ENCODE data around the gene SLC29A3.
"Not testable (repeated sequence)": the region's sequence is repeated elsewhere in the genome, so short reads cannot be mapped to it uniquely, and the experiment has no call there.

Gene SLC29A3

DNA sequence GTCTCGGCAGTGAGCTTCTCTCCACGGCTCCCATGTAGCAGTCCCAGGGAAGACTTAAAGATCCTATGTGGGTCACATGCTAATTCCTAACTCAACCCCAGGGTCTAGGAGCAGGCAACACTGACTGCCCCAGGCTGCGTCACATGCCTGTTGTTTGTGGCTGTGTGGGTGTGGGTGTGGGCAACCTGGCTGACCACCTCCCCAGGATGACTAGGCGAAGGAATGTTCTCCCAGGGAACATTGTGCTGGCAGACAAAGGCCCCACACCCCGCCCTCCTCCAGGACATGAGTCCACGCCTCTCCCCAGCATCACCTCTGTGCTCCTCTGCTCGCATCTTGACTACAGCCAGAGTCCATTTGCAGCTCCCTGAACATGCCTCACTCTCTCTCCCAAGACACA lies 30.3 kb downstream of the SLC29A3 start:
- DNase-seq: no peak

DNA sequence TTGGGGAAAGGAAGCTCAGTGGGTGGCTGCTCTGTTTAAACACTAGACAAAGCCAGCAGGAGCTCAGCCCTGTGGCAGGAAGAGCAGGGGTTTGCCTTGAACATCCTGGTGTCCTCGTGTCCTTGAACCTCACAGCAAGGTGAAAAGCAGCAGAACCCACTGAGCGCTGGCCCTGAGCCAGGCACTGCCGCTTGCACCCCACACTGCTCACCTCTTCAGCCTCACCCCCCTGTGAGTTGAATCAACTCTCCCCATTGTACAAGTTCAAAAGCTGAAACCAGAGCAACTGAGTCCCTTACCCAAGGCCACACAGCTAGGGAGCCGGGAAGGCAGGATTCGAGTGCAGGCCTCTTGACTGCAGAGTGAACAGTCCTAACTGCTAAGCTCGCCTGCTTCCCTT lies 32.0 kb downstream of the SLC29A3 start:
- DNase-seq: no peak

DNA sequence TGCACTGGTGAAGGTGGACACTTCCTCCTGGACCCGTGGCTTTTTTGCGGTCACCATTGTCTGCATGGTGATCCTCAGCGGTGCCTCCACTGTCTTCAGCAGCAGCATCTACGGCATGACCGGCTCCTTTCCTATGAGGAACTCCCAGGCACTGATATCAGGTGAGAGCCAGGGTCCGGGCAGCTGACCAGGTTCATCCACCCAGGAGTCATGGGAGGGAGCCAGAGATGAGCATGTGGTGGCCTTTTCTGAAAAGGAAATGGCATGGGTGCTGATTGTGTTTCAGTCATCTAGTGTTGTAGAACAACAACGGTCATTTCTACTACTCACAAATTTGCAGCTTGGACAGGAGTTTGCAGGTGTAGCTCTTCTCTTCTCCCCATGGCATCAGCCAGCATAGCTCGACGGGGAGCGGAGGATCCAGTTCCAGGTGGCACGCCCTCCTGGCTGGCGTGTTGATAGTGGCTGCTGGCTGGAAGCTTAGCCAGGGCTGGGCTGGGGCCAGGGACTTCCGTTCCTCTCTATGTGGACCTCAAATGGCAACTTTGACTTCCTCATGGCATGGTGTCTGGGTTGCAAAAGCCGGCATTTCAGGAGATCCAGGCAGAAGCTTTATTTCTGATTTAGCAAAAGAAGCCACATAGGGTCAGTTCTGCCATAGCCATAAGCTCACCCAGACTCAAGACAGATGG lies 32.7 kb downstream of the SLC29A3 start:
- DNase-seq: no peak

DNA sequence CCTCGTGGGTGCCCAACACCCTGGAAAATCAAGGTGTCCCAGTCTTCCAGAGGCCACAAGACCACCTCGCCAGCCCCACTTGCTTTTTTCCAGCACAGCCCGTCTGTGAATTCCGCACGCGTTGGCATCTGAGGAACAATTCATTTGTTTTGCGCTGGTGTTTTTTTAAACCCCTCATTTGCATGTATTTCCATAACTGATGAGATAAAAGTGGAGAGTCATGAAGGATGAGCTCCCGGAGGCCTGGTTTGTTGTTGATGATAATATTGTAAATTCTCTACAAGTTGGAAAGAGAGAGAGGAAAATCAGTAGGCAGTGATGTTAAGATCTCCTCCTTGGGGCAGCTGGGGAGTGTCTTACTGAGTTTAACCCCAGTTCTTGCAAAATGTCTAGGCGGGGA lies 34.6 kb downstream of the SLC29A3 start:
- no peak for DNase-seq

DNA sequence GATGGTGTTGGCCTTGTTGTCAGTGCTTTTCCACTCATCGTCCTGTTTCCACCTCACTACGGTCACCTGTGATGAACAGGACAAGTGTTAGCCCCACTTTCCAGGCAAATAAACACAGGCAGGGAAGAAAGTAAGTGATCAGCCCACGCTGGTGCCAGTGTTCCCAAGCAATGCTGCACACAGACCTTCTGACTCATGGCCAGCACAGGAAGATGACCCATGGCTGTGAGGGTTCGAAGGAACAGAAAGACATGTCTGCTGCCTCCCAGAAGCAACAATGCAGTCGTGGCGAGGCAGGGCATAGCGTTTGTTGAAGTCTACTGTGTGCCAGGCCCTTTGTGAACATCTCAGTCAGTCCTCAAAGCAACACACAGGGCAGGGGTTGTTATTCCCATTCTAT lies 35.7 kb downstream of the SLC29A3 start:
- DNase-seq: no peak

DNA sequence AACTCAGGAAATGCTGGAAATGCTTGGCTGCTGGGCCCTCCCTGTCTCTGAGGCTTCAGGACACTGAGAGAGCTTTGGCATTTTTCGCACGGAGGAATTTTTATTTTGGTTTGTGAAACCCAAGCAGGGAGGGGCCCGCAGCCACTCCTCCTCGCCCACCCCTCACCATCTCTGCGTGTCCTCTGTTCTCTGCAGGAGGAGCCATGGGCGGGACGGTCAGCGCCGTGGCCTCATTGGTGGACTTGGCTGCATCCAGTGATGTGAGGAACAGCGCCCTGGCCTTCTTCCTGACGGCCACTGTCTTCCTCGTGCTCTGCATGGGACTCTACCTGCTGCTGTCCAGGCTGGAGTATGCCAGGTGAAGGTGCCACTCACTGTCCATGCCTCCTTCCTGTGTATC lies 36.8 kb downstream of the SLC29A3 start:
- no peak for DNase-seq

DNA sequence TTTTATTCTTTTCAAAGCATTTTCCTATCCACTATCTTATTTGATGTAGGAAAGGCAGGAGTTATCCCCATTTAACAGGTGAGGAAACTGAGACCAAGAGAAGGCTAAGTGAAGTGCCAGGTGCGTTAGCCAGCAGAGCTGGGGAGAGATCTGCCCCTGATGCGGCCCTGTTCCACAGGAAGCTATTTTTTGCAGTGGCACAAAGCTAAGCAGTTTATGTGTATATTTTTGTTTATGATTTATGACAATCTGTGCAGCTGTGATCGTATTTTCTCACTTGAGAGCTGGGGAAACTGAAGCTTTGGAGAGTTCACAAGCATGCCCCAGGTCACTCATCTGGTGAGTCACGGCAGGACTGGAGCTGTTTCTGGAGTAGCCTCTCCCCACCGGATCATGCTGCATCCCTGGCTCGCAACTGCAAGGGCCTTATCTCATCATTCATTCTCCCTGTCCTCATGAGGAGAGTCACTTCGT lies 38.8 kb downstream of the SLC29A3 start:
- no peak for DNase-seq

DNA sequence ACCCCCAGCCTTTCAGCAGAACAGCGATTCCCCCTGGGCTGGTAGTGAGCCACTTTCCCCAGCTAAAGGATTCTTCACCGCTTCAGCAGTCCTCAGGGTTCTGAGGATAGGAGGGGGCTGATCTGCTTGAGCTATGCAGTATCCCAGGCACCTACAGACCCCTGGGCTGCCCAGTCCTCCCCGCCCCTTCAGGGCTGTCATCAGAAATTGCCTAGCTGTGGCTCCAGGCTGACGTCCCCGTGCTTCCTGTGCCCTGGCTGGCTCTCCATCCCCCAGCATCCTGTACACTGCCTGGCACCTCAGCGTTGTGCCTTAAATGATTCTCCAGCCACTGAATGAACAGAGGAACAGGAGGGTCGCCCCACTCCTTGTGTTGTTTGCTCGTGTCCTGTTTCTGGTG lies 39.2 kb downstream of the SLC29A3 start:
- no peak for DNase-seq

DNA sequence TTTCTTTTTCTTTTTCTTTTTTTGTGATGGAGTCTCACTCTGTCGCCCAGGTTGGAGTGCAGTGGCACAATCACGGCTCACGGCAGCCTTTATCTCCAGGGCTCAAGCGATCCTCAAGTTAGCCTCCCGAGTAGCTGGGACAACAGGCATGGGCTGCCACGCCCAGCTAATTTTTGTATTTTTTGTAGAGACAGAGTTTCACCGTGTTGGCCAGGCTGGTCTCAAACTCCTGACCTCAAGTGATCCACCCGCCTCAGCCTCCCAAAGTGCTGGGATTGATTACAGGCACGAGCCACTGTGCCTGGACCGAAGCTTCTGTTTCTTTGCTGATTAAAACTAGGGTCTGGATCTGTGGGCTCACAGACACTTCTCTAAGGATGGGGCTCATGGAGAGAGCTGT lies 39.8 kb downstream of the SLC29A3 start:
- not testable (repeated sequence) for DNase-seq

DNA sequence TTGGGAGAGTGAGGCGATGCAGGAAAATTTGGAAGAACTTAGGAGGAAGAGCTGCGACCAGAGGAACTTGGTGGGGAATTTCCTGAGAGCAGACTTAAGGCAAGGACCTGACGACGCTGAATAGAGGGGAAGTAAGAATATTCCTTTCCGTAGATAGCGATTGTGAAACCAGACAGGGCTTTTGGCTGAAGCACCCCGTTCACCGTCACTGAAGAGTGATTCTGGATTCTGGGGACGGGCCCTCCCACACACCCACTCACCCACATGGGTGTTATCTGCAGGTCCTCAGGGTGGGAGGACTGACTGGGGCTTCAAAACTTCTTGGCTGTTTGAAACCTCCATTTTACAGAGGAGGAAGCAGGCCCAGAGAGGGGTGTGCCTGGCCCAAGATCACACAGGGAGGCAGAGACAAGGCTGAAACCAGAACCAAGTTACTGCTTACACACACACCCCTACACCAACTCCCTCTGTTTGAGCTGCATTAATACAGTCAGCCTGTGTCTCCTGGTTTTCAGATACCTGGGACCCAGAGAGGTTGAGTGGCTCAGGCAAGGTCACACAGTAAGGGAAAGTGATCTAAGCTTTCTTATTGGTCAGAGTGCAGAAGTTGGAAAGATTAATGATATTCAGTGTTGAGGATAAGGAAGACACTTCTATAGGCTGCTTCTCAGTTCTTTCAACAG lies 40.4 kb downstream of the SLC29A3 start:
- DNase-seq: no peak

DNA sequence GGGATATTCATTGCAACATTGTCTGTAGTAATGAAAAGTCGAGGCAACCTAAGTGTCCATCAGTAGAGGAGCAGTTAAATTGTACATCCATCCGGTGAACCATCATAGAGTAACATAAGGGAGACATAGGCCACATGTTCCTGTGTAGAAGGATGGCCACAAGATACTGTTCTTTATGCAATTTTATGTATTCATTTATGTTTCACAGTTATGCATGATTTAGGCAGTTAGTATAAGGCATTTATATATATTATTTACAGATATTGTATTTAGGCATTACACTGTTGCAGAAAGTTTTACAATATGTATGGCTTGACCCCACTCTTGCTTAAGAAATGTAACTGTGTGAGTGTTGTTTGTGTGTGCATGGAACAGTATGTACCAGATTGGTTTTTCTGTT lies 41.7 kb downstream of the SLC29A3 start:
- no peak for DNase-seq

DNA sequence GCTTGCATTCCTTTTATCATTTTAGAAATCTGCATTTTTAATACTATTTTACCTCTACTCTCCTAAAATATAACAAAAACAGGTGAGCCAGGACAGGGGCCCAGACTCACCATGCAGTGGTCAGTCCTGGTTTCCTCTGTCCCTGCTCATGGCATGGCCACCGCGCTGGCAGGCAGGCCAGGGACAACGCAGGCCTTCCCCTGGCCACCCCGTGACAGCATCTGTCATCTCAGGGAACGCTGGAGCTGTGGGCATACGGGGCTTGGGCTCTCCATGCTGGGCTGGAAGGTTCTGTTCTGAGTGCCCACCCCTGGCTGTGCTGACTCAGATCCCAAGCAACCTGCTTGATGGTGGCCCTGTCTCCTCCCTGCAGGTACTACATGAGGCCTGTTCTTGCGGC lies 42.5 kb downstream of the SLC29A3 start:
- DNase-seq: no peak

DNA sequence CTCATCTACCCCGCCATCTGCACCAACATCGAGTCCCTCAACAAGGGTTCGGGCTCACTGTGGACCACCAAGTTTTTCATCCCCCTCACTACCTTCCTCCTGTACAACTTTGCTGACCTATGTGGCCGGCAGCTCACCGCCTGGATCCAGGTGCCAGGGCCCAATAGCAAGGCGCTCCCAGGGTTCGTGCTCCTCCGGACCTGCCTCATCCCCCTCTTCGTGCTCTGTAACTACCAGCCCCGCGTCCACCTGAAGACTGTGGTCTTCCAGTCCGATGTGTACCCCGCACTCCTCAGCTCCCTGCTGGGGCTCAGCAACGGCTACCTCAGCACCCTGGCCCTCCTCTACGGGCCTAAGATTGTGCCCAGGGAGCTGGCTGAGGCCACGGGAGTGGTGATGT lies 43.1 kb downstream of the SLC29A3 start:
- no peak for DNase-seq

DNA sequence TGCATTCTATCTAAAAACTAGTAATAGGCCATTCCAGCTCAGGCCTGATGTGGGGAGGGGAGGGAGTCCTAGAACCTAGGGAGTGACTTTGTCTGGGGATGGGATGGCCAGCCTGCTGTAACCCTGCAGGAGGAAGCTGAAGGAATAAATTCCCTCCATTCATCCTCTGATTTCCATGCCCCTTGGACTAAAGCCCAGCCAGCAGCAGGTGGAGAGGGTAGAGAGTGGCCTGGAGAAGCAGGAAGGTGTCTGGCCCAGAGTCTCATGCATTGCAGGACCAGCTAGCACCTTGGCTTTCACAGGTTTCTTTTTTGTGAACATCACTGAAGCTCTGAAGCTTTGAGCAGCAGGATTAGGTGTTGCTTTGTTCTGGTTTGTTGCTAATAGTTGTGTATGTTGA lies 44.9 kb downstream of the SLC29A3 start:
- DNase-seq: peak; percentile 83

DNA sequence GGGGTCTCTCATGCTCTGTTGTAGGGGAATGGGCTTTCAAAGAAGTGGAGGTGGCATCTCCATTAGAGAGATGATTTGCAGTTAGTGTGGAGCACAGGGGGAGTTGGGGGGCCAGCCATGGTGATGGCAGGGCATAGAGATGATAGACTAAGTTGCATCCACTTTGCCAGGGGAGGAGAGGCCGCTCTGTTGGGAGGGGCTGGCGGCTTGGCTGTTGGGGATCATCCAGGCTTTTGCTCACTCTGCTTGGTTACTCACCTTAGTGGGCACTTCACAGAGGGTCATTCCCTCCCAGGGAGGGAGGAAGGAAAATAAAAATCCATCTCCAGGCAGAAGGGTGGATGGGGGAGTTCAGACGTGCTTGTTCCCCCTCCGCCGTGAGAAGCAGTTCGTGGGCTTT lies 46.3 kb downstream of the SLC29A3 start:
- no peak for DNase-seq

DNA sequence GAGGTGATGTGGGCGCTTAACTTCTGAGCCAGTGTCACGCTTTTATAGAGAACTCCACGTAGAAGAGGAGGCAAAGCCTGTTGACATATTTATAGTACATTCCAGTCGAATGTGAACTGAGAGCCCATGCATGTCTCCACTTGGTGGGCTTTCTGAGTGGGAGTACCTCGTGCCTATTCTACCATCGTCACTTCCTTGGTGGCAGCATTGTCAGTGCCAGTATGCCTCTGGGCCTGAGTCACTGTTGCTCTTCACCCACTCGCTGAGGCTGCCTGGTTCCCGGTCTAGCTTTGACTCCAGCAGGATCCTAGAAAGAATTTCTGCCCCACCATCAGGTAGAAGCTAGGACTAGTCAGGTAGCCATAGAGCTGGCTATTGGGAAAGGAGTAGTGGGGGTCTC lies 47.6 kb downstream of the SLC29A3 start:
- no peak for DNase-seq

DNA sequence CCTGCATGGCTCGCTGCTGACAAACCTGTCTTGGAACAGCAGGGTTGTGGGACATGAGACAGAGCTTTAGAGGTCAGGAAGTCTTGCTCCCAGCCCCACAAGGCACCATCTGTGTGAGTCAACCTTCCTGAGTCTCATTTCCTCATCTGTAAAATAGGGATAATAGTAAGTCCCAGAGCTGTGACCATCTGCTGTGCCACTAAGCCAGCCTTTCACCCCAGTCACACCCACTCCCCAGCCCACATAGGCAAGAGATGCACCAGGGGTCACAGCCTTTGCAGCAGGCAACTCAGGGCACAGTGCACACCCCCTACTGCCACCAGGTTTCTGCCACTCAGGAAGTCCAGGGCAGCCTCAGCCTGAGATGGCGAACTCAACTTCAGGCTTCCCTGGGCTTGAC lies 48.2 kb downstream of the SLC29A3 start:
- no peak for DNase-seq

DNA sequence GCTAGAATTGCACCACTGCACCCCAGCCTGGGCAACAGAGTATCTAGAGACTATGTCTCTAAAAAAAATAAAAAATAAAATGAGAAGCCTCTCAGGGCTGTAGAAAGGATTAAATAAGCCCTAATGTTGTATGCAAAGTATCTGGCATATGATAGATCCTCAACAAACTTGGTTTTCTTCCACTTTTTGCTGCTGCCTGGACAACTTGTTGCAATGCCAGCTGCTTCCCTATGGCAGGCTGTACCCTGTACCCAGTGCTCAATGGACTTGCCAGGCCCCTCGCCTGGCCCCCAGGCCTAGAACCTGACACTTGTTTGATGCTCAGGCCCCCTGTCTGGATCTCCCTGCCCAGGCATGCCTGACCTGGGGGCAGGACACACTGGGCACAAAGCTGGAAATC lies 49.1 kb downstream of the SLC29A3 start:
- no peak for DNase-seq

DNA sequence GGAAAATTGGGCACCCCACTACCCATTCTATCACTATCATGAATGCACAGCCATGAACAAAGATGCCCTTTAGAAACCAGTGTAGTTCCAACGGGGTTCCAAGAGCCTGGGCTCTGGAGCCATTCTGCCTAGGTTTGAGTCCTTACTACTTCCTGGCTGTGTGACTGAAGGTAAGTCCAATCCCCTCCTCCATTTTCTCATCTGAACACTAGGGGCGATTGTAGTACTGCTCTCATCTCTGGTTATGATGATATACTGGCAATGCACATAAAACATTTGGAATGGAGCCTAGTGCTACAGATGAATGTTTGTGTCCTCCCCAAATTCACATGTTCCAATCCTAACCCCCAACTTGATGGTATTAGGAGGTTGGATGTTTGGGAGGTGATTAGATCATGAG lies 49.6 kb downstream of the SLC29A3 start:
- no peak for DNase-seq

DNA sequence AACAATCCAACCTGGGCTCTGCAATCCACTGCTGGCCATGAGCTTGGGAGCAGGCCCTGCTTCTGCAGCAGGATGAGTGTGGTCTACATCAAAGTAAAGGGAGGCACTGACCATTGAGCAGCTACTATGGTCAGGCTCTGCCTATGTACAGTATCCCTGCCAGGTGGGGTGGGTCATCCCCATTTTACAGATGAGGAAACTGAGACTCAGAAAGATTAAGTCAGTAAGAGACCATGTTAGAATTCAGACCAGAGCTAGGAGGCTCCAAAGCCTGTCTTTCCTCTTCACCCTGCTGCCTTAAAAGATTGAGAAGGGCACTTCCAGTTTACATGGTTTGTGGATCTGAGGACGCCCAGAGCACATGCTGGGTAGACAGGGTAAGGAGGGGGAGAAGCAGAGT lies 50.5 kb downstream of the SLC29A3 start:
- no peak for DNase-seq

DNA sequence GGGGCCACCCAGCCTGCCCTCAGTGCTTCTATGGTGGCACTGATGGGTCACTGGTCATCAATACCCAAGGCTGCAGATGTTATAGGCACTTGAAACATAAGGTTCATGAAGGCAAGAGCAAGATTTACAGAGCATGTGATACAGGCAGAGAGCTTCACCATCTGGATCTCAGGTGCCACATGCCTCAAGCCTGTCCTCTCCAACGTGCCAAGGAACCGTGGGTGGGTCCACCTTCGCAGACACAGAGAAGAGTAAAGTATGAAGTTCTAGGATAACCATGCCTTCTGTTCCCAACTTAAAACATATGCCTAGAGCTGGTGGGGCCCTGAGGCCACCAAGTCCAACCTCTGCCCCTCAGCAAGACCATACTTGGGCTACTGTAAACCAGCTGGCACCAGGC lies 51.0 kb downstream of the SLC29A3 start:
- no peak for DNase-seq

DNA sequence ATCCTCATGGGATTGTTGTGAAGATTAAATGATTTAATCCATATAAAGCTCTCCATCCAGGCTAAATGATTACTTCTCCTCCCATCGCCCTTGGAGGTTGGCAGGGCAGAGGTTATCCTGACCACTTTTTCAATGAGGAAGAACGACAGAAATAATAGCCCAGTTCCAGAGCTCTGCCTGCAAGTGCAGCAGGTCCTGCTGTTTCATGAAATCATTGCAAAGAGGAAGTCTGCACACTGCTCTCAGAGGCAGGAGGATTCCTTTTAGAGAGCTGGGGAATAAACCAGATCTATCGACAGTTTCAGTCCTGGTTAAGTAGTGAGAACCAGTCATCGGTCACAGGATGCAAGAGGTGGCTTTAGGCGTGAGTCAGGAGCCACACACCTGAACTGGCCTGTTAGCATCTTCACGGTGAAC lies 52.7 kb downstream of the SLC29A3 start:
- DNase-seq: no peak

DNA sequence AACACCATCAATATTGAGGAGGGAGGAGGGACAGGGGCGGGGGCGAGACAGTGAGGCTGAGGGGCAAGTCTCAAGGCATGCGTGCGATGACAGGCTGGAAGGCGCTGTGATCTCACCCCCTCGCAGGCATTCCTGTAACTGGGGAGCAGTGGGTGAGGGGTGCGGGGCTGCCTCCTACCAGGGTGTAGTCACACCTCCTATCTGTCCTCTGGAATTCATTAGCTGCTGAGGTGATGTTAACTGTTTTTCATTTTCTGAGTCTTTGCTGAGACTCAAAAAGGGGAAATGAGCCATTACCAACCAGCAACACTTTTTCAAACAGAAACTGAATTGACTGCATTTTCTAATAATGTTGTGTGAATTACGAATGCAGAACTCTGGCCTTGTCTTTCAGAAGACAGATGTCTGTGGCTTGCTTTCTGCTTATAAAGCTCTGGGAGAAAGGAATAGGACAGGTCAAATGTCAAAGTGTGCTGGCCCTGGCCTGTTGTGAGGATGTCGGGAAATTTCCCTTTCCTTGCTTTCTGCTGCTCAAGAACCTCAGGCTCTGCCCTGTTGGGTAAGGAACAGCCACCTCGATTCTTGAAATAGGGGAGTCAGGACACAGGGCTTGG lies 53.9 kb downstream of the SLC29A3 start:
- no peak for DNase-seq

DNA sequence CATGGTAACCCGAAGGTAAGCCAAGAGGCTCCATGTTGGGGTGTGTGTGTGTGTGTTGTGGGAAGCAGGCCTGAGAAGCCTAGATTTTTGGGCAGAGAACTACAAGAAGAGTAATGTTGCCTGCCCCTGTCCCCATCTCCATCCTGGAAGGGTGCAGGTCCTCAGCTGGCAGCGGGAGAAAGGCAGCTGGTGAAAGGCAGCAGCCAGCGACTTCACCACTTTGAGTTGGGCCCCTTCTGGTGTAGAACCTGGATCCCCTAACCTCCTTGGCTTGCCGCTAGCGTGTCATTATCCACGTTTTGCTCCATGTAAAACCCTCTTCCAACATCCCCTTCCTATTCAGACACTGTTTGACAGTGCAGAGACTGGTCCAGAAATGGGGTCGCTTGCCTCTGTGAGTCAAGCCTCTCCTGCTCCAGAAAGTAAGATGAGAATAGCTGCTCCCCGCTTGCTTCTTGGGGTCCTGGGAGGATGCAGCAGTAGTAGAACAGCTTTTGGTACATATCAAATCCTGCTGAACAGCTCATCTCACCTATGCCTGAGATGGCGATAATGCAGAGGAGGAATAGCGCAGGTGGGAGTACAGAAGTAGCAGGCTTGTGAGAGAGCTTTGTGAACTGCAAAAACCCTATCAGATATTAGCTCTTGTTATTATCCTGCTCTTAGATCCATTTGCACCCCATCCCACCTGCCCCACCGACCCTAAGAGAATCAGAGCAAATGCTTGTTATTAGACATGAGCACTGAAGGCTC lies 55.6 kb downstream of the SLC29A3 start:
- no peak for DNase-seq
